Measurements from ENCODE around the gene SFXN4.
"Not testable (repeated sequence)": the region's sequence is repeated elsewhere in the genome, so short reads cannot be mapped to it uniquely, and the experiment has no call there.

The SFXN4 gene

DNA sequence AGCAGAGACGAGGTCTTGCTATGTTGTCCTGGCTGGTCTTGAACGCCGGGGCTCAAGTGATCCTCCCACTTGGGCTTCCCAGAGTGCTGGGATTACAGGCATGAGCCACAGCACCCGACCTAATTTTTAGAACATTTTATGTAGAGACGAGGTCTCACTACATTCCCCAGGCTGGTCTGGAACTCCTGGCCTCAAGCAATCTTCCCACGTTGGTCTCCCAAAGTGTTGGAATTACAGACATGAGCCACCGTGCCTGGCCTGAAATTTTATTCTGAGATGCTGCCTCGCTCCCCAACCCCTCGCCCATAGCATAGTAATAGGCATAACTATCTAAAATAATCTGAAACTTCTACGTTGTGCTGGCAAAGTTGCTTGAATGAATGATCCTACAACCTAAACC is 21.9 kb downstream of the SFXN4 start:
- DNase-seq (ENCODE audit: low read depth in 1 of 2, low spot score in 1 of 2): no peak

DNA sequence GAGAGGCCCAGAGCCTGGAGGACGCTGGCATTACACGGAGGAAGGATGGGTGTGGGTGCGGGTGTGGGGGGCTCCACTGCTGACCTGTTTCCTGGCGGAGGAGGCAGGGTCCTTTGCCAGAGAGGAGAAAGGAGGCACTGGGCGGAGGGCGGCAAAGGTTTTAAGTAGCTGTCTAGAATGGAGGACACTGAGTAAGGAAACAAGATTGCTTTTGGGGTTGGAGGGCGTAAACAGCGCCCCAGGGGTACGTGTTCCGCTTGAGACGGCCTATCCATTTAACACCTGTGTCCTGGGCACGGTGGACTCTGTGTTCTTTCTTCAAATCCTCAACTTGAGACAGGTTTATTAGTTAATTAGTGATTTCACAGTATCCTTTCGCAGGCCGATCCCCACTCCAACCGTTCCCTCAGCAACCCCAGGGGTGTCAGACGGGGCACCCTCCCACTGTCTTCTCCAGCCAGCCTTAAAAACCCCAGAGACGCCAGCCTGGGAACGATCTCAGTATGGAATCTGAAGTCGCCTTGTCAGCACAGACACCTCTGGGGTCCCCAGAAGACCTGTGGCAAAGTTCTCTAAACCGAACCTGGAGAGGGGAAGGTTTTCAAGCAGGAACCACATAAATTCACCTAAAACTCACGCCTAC is 24.8 kb downstream of the SFXN4 start:
- DNase-seq (ENCODE audit: low read depth in 1 of 2, low spot score in 1 of 2): no peak

DNA sequence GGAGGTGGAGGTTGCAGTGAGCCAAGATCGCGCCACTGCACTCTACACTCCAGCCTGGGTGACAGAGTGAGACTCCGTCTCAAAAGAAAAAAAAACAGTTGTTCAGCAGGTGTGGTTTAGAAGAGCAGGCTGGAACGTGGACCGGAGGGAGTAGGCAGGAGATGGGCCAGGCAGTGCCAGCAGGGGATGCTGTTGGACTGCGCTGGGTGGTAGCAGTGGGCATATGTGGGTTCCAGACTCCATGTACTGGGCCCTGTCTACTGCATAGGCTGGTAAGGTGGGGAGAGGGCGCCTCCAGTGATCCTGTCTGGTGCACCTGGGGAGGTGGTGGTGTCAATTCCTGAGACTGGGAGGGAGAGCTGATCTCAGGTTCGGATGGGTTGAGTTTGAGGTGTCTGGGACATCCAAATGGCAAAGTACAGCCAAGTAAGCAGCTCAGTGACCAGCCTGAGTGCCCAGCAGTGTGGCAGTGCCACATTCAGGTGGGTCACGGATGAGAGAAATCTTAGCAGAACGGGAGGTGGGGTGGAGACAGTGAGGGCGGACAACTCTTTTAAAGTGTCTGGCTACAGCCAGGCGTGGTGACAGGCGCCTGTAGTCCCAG is 25.9 kb downstream of the SFXN4 start:
- DNase-seq (ENCODE audit: low read depth in 1 of 2, low spot score in 1 of 2): peak; percentile 10 to 19

DNA sequence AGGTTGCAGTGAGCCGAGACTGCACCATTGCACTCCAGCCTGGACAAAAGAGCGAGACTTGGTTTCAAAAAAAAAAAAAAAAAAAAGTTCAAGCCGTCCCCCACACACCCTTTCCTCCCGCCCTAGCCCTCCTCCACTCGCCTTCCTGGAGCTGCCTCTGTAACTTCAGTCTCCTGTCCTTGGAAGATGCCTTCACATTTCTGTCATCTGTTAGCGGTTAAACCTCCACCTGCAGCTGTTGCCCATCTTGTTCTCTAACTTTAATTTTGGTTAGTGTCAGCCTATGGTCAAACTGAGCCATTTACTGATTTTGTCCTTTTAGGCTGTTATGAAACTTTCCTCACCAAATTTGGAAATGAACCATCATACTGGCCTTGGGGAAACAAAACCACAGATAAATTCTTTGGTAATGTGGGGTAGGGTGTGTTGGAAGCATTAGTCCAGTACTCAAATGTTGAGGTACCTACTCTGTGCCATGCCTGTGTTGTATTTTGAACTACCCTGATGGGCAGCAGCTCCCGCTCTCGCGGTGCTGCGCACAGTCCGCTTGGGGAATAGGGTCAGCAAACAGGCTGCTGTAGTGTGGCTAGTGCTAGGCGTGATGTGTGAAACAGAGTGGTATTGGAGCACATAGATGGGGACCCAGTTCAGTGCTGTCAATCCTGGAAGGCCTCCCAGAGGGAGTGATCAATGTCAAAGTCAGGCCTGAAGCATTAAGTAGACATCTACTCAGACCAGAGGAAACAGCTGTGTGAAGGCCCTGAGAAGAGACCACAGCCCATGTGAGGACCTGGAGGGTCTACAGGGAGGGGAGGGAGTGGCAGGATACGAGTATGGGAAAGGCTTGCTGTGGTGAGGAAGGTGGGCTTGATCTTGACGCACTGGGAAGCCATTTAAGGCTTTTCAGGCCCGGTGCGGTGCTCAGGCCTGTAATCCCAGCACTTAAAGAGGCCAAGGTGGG is 26.9 kb downstream of the SFXN4 start:
- no peak for DNase-seq (ENCODE audit: low read depth in 1 of 2, low spot score in 1 of 2)

DNA sequence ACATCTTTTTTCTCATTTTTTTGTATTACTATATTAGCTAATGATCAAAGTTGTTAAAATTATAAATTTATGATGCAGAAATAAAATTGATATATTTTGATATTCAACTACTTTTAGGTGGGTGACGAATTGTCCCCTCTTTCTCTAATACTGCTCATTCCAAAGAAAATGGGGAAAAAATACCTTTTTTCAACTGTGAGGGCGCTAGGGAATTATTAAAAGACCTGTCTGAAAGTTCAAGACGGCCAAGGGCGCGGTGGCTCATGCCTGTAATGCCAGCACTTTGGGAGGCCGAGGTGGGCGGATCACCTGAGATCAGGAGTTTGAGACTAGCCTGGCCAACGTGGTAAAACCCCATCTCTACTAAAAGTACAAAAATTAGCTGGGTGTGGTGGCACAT is 27.6 kb downstream of the SFXN4 start:
- not testable (repeated sequence) for DNase-seq (ENCODE audit: low read depth in 1 of 2, low spot score in 1 of 2)

DNA sequence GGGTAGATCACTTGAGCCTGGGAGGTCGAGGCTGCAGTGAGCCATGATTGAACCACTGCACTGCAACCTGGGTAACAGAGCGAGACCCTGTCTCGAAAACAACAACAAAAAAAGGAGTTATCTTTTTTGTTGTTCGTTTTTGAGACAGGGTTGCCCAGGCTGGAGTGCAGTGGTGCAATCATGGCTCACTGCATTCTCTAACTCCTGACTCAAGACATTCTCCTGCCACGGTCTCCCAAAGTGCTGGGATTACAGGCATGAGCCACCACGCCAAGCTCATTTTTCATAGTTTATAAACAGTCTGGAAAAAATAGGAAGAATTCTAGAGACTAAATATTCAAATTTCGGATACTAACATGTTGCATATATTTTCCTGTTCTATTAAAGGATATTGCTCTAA is 29.4 kb downstream of the SFXN4 start:
- DNase-seq (ENCODE audit: low read depth in 1 of 2, low spot score in 1 of 2): no peak

DNA sequence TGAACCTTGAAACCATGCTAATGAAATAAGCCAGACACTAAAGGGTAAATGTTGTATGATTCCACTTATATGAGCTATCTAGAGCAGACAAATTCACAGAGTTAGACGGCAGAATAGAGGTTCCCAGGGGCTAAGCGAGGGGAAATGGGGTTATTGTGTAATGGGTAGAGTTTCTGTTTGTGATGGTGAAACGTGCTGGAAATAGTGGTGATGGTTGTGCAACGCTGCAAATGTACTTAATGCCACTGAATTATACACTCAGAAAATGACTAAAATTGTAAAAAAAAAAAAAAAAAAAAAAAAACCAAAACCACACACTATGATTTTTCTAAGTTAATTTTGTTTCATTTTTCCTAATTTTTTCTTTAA is 30.0 kb downstream of the SFXN4 start:
- DNase-seq (ENCODE audit: low read depth in 1 of 2, low spot score in 1 of 2): no peak

DNA sequence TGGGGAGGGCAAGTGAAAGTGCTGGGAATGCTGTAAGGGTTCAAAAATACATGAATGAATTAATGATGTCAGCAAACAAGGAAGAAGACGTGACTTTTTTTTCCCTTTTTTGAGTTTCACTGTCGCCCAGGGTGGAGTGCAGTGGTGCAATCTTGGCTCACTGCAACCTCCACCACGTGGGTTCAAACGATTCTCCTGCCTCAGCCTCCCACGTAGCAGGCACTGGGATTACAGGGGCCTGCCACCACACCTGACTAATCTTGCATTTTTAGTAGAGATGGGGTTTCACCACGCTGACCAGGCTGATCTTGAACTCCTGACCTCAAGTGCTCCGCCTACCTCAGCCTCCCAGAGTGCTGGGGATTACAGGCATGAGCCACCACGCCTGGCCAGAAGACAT is 31.6 kb downstream of the SFXN4 start:
- DNase-seq (ENCODE audit: low read depth in 1 of 2, low spot score in 1 of 2): no peak

DNA sequence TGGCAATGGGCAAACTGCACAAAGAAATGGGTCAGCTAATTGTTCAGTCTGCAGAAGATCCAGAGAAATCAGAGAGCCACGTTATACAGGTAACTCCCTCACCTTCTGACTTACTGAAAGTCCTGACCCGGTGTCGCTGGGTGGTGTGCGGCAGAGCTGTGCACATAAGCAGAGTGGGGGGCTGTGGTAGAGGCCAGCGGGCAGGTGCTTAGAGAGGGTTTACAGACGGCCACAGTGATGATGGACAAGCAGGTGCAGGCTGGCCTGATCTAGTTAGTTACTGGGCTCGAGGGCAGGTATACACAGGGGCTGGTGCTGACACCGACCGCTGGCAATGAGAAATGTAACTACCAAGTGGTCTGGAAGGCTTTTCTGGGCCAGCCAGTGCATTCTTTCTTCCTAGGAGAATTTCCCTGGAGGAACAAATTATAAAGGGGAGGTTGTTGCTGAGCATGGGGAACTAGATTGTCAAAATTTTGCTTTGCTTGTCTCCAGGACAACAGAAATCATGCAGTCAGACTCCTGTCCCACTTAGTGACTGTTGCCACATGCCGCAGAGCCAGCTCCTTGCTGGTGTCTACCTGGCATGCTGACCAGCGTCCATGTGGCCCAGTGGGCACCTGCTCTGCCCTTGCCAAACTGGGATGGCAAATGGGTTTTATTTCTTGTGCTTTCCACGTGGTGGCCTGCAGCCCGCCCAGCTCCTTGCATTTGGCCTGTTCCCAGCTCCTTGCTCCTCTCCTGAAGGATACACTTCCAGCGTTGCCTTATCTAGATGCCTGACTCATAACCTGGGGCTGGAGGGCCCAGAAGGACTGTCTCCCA is 32.8 kb downstream of the SFXN4 start:
- DNase-seq (ENCODE audit: low read depth in 1 of 2, low spot score in 1 of 2): no peak

DNA sequence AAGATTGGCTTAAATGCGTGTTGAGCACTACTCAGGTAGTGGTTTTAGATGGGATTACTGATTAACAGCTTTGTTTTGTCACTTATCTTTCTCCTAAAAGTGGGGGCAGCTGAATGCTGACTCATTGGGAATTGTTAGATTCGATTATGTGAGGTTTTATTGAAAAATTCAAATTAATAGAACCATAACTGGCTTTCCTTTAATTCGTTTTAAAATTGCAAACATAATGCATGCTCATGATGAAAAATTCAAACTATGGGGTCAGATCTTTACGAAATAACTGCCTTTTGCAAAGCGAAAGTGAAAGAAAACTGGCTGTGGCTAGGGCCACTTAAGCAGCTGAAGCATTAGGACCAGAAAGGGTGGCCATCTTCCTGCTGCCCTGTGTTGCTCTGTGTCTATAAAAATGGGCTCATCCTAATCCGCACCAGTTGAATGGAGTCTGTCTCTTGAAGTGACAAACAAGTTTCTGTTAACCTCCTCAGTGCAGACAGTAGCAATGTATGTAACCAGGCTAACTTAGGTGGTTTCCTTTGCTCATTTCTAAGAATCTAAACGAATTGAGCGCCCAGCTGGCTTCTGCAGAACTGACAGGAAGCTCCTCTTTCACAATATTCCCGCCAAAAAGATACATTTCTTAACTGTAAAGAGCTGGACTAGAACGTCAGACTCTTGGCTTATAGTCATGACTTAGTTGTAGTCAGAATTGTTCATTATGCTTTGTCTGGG is 33.8 kb downstream of the SFXN4 start:
- DNase-seq (ENCODE audit: low read depth in 1 of 2, low spot score in 1 of 2): no peak

DNA sequence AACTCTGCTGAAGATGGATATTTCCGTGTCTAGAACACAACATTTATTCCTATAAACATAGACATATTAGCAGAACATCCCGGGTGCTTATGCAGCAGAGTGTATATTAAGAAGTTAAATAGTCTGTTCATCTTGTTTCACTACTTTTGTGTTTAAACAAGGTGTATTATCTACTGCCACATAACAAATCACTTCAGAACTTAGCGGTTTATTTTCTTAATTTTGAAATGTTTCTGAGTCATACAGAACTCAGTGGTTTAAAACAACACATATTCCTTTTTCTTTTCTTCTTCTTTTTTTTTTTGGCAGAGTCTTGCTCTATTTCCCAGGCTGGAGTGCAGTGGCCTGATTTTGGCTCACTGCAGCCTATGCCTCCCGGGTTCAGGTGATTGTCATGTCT is 35.8 kb downstream of the SFXN4 start:
- DNase-seq (ENCODE audit: low read depth in 1 of 2, low spot score in 1 of 2): no peak

DNA sequence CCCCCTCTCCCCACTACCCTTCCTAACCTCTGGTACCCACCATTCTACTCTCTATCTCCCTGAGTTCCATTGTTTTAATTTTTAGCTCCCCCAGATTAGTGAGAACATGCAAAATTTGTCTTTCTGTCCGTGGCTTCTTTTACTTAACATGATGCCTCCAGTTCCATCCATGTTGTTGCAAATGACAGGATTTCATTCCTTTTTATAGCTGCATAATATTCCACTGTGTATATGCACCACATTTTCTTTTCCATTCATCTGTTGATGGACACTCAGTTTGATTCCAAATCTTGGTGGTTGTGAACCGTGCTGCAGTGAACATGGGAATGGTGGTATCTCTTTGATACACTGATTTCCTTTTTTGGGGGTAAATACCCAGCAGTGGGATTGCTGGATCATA is 39.6 kb downstream of the SFXN4 start:
- no peak for DNase-seq (ENCODE audit: low read depth in 1 of 2, low spot score in 1 of 2)

DNA sequence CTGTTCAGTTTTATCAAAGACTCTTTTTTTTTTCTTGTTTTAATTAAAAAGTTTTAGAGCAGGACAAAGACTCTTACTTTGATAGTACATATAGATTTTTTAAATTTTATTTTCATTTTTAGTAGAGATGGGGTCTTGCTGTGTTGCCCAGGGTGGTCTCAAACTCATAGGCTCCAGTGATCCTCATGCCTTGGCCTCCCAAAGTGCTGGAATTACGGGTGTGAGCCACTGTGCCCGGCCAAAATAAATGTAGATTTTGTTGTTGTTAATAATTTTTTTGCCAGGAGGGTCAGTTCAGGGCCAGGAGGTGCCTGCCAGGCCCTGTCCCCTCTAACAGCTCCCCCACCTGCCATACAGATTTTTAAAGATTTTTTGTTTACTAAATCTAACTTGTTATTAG is 44.6 kb downstream of the SFXN4 start:
- no peak for DNase-seq (ENCODE audit: low read depth in 1 of 2, low spot score in 1 of 2)

DNA sequence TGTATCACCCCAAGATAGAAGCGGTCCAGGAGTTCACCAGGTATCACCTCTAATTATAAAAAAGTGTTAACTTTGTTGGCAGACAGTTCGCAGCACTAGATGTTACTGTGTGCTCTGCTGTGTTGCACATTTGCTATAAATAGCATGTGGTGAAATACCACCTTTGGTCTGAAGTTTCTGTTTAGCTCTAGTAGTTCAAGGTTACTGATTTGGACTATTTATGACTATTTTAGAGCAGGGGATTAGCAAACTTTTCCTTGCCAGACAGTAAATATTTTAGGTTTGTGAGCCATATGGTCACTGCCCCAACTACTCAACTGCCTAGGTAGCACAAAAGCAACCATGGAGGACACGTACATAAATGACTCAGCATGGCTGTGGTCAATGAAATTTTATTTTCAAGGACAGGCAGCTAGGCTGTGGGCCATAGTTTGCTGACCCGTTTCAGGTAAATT is 45.1 kb downstream of the SFXN4 start:
- DNase-seq (ENCODE audit: low read depth in 1 of 2, low spot score in 1 of 2): no peak

DNA sequence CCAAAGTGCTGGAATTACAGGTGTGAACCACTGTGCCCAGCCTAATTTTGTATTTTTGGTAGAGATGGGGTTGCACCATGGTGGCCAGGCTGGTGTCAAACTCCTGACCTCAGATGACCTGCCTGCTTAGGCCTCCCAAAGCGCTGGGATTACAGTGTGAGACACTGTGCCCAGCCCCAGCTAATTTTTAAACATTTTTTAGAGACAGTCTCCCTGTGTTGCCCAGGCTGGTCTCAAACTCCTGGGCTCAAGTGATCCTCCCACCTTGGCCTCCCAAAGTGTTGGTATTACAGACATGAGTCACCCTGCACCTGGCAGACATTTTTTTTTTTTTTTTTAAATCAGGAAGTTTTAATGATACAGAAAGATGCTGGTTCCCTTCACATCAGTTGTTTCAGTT is 46.1 kb downstream of the SFXN4 start:
- DNase-seq (ENCODE audit: low read depth in 1 of 2, low spot score in 1 of 2): no peak

DNA sequence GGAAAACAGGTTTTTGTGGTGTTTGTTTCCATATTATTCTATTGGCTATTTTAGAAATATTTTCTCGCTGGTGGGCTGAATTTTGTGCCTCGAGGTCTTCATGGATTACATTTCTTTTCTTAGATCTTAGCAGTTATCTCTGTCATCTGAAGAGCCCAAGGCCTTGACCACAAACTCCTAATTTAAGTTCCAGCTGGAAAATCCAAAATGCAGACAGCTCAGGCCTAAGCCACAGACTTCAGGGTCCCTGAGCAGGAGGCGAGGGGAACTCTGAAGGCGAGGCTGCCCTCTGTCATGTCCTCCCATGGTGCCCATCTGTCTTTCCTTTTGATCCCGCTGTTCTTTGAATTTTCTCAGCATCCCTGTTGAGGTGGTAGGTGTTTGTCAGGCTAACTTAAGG is 47.3 kb downstream of the SFXN4 start:
- DNase-seq (ENCODE audit: low read depth in 1 of 2, low spot score in 1 of 2): no peak

DNA sequence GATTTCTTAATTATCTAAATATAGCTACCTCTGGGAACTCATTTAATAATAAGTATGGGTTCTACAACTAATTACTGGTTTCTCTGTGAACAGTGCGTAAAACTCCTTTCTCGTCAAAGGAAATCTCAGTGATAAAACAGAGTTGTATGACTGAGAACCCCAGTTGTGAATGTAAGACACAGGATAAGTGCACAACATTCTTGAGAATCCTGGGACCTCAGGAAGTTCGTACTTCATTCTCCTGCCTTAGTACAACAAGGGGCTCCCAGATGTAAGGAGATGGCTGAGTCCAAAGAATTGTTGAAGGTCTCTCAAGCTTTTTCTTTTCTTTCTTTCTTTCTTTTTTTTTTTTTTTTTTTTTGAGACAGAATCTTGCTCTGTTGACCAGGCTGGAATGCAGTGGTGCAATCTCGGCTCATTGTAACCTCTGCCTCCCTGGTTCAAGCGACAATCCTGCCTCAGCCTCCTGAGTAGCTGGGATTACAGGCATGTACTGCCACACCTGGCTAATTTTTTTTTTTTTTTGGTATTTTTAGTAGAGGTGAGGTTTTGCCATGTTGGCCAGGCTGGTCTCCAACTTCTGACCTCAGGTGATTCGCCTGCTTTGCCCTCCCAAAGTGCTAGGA is 49.1 kb downstream of the SFXN4 start:
- no peak for DNase-seq (ENCODE audit: low read depth in 1 of 2, low spot score in 1 of 2)

DNA sequence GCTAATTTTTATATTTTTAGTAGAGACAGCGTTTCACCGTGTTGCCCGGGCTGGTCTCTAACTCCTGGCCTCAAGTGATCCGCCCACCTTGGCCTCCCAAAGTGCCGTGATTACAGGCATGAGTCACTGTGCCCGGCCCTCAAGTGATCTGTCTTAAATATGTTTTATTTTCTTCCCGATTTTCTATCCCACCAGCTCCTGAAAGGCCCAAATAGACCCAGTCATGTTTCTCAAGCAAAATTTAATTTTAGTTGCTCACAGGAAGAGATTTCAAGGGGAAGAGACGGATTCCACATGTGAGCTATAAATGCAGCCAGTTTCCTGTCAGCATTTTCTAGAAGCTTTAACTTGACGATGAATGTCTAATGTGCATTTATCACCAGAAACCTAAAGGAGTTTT is 49.6 kb downstream of the SFXN4 start:
- DNase-seq (ENCODE audit: low read depth in 1 of 2, low spot score in 1 of 2): no peak

DNA sequence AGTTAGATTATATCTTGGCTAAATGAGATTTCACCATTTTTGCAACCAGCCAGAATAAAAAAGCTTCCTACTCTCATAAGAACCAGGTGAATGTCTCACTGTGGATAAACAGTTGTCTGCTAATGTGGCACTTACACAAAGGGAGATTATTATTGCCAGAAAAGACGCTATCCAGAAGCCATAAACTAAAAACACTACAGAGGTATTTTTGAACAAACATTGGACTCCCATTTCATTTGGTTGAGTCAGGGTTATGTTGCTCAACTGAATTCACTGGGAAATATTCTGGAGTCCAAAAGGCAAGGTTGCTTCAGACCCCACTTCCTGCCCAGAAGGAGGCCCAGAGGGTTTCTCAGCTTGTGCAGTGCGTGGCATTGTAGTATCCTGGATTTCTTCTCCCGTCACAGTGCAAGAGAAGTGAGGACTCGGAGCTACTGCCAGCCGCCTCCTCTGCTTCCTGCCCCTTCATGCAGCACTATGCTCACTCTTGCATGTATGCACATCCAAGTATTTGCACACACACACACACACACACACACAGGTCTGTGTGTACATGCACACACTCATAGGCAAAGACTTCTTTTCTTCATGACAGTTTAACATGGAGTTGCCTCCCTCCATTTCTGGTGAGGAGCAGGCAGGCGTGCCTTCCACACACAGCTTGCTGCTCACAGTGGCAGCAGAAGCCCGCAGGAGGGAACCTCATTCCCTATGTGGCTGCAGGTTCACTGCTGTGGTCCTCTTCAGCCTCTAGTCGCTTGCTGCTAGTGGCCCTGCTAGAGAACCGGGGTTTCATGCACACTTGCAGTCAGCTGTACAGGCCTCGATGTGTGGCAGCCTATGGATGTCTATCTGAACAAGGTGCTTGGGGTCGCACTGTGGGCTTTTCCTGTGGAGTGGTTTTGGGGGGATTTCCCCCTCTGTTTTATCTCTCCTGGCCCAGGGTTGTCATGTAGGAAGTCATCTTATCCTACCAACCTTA is 51.5 kb downstream of the SFXN4 start:
- DNase-seq (ENCODE audit: low read depth in 1 of 2, low spot score in 1 of 2): no peak
